OCI-LY7 (cell line): Measurements from ENCODE around the gene BAG2. TPM values are rescaled to one million over a fixed set of nuclear protein-coding genes. Genes with fewer than 3 reads are reported as not detected.

Experiments
- BruUV-seq: library from RNA; stranded (reverse); fragments of 400-500 nt; replicated peaks from 2 replicates; lab custom pipeline; 2021; lab: Mats Ljungman, UMichigan
- CTCF ChIA-PET: fragments of 300-600 bp; sonication (Branson Sonifier 250); formaldehyde crosslinking; loops from one replicate; lab custom pipeline; 2022; ENCODE audit warnings: antibody characterized with exemption; ENCODE audit not compliant: unreplicated experiment; lab: Charles Lee
- POLR2A ChIA-PET: fragments of 300-600 bp; sonication (Branson Sonifier 250); formaldehyde crosslinking; loops from one replicate; lab custom pipeline; 2022; ENCODE audit warnings: antibody characterized with exemption; lab: Charles Lee
- DNase-seq: peaks from one replicate; pipeline ENCODE4 v3.0.0-alpha.2; 2015; ENCODE audit warnings: low spot score
- H2AFZ ChIP-seq: fragments of 200-600 bp; sonication (generic), shearing (Covaris generic); 2 replicates; pipeline ENCODE4 v1.6.1; 2014; ENCODE audit warnings: mild to moderate bottlenecking, antibody characterized with exemption, low read length, moderate library complexity
- H3K27ac ChIP-seq: fragments of 200-600 bp; sonication (generic); 2 replicates; pipeline ENCODE4 v1.5.1; 2014; ENCODE audit warnings: mixed run types, low read depth, mild to moderate bottlenecking, moderate library complexity, low read length, inconsistent platforms; ENCODE audit not compliant: poor library complexity, severe bottlenecking
- H3K36me3 ChIP-seq: fragments of 200-600 bp; sonication (generic); 2 replicates; pipeline ENCODE4 v1.6.1; 2014; ENCODE audit warnings: mild to moderate bottlenecking, antibody characterized with exemption, low read length, moderate library complexity, mixed read lengths; ENCODE audit not compliant: insufficient read depth
- H3K4me1 ChIP-seq: fragments of 200-600 bp; sonication (generic); 2 replicates; pipeline ENCODE4 v1.5.1; 2014; ENCODE audit warnings: mild to moderate bottlenecking, low read length; ENCODE audit not compliant: insufficient read depth, poor library complexity, severe bottlenecking
- H3K4me2 ChIP-seq: fragments of 200-600 bp; sonication (generic); 2 replicates; pipeline ENCODE4 v1.6.1; 2014; ENCODE audit warnings: mild to moderate bottlenecking, low read length
- H3K4me3 ChIP-seq: fragments of 200-600 bp; sonication (generic); 2 replicates; pipeline ENCODE4 v1.5.1; 2014; ENCODE audit warnings: mild to moderate bottlenecking, low read depth, low read length; ENCODE audit not compliant: poor library complexity, severe bottlenecking
- H3K79me2 ChIP-seq: fragments of 200-600 bp; sonication (generic); 2 replicates; pipeline ENCODE4 v1.6.1; 2016; ENCODE audit warnings: low read depth, mild to moderate bottlenecking, low read length, moderate library complexity, mixed read lengths; ENCODE audit not compliant: insufficient read depth
- H3K9me2 ChIP-seq: fragments of 200-600 bp; sonication (generic); 2 replicates; pipeline ENCODE4 v1.6.1; 2016; ENCODE audit warnings: mild to moderate bottlenecking, low read length, mixed read lengths; ENCODE audit not compliant: insufficient read depth
- H3K9me3 ChIP-seq: fragments of 200-600 bp; sonication (generic); 2 replicates; pipeline ENCODE4 v1.6.1; 2014; ENCODE audit warnings: mild to moderate bottlenecking, mixed run types, low read length, mixed read lengths
- H4K20me1 ChIP-seq: fragments of 200-600 bp; sonication (generic); 2 replicates; pipeline ENCODE4 v1.6.1; 2014; ENCODE audit warnings: mild to moderate bottlenecking, antibody characterized with exemption, low read length, moderate library complexity, mixed read lengths; ENCODE audit not compliant: insufficient read depth
- EZH2phosphoT487 ChIP-seq: fragments of 200-600 bp; sonication (generic); IDR thresholded peaks from 2 replicates; pipeline ENCODE4 v1.6.1; 2018; ENCODE audit warnings: low read depth, borderline replicate concordance, mild to moderate bottlenecking, mixed run types, antibody characterized with exemption, low read length, moderate library complexity, mixed read lengths
- intact Hi-C: fragments of 100-400 bp; cut with micrococcal nuclease; formaldehyde crosslinking; loops from one replicate; pipeline ENCODE4 v1.10.0; 2022; ENCODE audit not compliant: unreplicated experiment
- total RNA-seq, 2 experiments: library from RNA; depleted of rRNA in 1 of 2; stranded (reverse); fragments of >200 nt in 1 of 2; shearing (Covaris generic) in 1 of 2; gene quantifications; 2 replicates each; pipeline ENCODE4 v1.2.3, GENCODE V29; 2014 to 2022
- TF ChIP-seq, protein P1 (sequence below): fragments of 200-600 bp; sonication (generic); conservative IDR thresholded peaks from 2 replicates; pipeline ENCODE4 v1.5.1; 2014; ENCODE audit warnings: mild to moderate bottlenecking, antibody characterized with exemption, low read length, moderate library complexity, mixed read lengths

Gene BAG2
- total RNA-seq, 2 experiments from 2014 or later, result 7.7 to 8.7 TPM

DNA sequence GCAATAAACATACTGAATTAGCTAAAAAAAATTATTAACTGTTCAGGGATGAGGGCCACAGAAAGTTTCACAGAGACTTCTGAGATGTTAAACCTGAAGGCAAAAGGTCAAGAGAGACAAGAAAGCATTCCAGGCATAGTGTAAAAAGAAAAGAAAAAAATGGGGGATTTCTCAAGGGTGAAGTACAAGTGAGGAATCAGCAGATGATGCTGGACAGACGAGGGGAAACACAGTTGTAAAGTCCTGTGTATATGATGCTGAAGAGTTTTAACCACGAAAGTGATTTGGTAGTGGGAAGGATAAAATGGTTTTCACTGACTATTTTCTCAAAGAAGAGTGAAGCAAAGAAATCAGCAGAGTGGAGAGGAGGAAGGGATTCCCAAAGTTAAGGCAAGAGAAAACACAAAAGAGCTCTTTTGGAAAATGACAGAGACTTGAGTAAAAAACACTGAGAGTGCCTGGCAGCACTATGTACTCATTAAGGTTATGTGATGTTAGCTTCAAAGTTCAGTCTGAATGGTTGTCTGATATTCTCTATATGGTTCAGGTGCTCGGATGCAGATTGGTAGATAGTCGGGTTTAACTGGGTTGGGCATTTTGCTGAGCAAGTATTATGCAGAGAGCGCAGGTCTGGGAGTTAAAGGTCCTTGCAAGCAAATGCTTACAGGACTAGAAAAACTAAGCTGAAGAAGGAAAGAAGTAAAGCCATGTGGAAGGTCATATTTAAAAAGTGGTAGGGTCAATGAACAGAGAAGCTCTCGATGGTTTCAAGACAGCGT is 33.6 kb downstream of the BAG2 start:
- CTCF ChIA-PET, result no interaction called here
- Histone ChIP-seq H3K36me3 (no peaks in the 10 kb centered on the region), H3K9me2 (no peaks in the 10 kb centered on the region), H3K4me1 (no peaks in the 10 kb centered on the region), H4K20me1 (no peaks in the 10 kb centered on the region; the same call in 1 of the 2 replicates), H3K27ac (no peak overlapping the region), H3K4me3 (no peak overlapping the region), H3K4me2 (no peak overlapping the region), H3K79me2 (no peaks in the 10 kb centered on the region), H2AFZ (no peak overlapping the region), H3K9me3 (no peaks in the 10 kb centered on the region)
- intact Hi-C loops, result no loop called here
- POLR2A ChIA-PET, result interaction anchor here (0.7 to 1.2 kb wide), 3 partner anchors 19 to 52 kb away, joined by 3 to 4 read pairs (median 3); no protein-coding TSS in a partner anchor
- no peak for TF ChIP-seq EZH2phosphoT487
- TF ChIP-seq, protein P1, sequence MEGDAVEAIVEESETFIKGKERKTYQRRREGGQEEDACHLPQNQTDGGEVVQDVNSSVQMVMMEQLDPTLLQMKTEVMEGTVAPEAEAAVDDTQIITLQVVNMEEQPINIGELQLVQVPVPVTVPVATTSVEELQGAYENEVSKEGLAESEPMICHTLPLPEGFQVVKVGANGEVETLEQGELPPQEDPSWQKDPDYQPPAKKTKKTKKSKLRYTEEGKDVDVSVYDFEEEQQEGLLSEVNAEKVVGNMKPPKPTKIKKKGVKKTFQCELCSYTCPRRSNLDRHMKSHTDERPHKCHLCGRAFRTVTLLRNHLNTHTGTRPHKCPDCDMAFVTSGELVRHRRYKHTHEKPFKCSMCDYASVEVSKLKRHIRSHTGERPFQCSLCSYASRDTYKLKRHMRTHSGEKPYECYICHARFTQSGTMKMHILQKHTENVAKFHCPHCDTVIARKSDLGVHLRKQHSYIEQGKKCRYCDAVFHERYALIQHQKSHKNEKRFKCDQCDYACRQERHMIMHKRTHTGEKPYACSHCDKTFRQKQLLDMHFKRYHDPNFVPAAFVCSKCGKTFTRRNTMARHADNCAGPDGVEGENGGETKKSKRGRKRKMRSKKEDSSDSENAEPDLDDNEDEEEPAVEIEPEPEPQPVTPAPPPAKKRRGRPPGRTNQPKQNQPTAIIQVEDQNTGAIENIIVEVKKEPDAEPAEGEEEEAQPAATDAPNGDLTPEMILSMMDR, result no peak
- no peak for DNase-seq
- BruUV-seq, result no TSS peak

DNA sequence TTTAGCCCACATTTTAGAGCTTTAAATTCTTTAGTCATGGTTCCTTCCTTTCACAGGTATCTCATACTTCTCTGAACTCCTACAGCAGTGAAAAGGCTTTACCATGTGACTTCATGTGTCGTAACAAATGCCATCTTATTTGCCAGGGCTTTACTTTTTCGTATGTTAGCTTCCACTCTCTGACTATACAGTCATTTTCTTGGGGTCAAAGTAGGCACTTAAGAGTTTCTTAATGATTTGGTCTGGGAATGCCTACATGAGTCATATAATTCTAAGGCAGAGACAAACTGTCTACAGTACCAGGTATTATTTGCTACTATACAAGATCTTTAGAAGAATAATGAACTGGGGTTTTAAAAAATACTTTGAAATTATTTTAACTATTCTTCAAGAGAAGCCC is 35.0 kb downstream of the BAG2 start:
- no peak for DNase-seq
- H3K9me2 ChIP-seq, result no peaks in the 10 kb centered on the region
- BruUV-seq, result no TSS peak
- H3K36me3 ChIP-seq, result no peaks in the 10 kb centered on the region
- H3K9me3 ChIP-seq, result no peaks in the 10 kb centered on the region
- ChIA-PET POLR2A (interaction anchor here (1.0 to 1.2 kb wide), 2 partner anchors 12 to 20 kb away, joined by 4 read pairs; no protein-coding TSS in a partner anchor), CTCF (no interaction called here)
- no peak overlapping the region for H2AFZ ChIP-seq
- TF ChIP-seq, protein P1, result no peak
- no peak for TF ChIP-seq EZH2phosphoT487
- H3K4me1 ChIP-seq, result no peaks in the 10 kb centered on the region
- no peaks in the 10 kb centered on the region; the same call in 1 of the 2 replicates for H4K20me1 ChIP-seq
- H3K79me2 ChIP-seq, result no peaks in the 10 kb centered on the region
- no peak overlapping the region for H3K27ac ChIP-seq
- H3K4me2 ChIP-seq, result no peak overlapping the region
- intact Hi-C loops, result no loop called here
- no peak overlapping the region for H3K4me3 ChIP-seq

- H4K20me1 ChIP-seq, result no peaks in the 10 kb centered on the region; the same call in 1 of the 2 replicates
- H3K9me3 ChIP-seq, result no peaks in the 10 kb centered on the region
- no peaks in the 10 kb centered on the region for H3K4me1 ChIP-seq
- POLR2A ChIA-PET, result interaction anchor here (0.6 kb wide), 1 partner anchor 14 kb away, joined by 4 read pairs; no protein-coding TSS in a partner anchor
- no peak overlapping the region for H2AFZ ChIP-seq
- no peaks in the 10 kb centered on the region for H3K36me3 ChIP-seq
- no TSS peak for BruUV-seq
- H3K4me3 ChIP-seq, result no peak overlapping the region
- intact Hi-C loops, result no loop called here
- CTCF ChIA-PET, result no interaction called here
- DNase-seq, result no peak
- H3K79me2 ChIP-seq, result no peaks in the 10 kb centered on the region
- no peaks in the 10 kb centered on the region for H3K9me2 ChIP-seq
- H3K27ac ChIP-seq, result no peak overlapping the region
- no peak overlapping the region for H3K4me2 ChIP-seq
- TF ChIP-seq EZH2phosphoT487, result no peak
- TF ChIP-seq, protein P1, result no peak
Measured at GRCh38 chr6:57207872-57208271, 35.7 kb downstream of the BAG2 start.
